Measurements from ENCODE around the gene ICA1.

DNA sequence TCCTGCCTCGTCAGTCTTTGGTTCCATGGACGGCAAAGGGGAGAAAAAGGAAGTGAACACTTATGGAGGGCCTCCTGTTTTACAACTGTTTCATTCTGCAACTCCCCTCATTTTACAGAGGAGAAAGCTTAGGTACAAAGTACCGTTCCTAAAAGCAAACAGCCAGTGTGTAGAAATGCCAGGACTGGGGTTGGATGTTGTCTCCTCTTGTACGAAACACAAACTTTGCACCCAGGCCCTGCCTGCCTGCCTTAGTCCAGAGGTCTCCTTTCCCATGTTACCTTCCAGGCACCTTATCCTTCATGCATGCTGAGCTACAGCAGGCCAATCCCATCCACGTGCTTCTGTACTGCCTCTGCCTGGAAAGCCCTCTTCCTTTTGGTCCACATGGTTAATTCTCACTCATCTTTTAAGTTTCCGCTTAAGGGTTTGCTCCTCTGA lies 86.0 kb downstream of the ICA1 start:
- TF ChIP-seq CTCF (IDR thresholded peaks at IDR 0.05), result no peak
- TF ChIP-seq POLR2AphosphoS5 (IDR thresholded peaks at IDR 0.05), result no peak
